ENCODE measurements around the gene ZFHX2. TPM values are rescaled to one million over a fixed set of nuclear protein-coding genes. Genes with fewer than 3 reads are reported as not detected.

The ZFHX2 gene
- total and polyA plus RNA-seq, 2 of the 4 experiments (the other 2 are of a cell fraction): 0.18 to 0.53 TPM

DNA sequence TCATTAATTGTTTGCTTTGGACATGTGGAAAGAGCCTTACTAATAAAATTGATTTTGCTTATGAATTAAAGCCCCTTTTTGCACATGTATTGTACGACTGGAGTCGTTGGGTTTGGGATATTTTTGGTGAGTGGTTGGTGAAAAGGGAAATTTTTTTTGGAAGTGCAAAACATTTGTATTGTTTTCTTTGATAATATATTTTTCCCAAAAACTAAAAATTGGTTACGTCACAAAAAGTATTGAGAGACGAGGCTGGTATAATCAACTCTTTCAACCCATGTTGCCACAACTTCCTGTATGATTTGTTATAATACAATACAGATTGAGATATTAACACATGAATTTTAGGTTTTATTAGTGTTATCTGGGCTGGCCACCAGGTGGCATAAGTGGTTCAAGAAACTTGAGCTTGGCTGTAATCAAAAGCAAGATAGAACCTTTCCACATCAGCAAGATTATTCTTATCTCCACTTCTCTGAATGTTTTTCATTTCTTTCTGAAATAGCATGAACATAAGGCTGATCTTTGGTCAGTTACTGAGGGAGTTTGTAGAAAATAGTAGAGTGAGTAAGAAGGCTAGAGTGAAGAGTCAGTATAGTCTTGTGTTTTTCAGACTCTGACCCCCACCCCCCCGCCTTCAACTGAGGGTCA is 73.3 kb downstream of the ZFHX2 start (continued):
- no peak for TF ChIP-seq MAZ (IDR thresholded peaks at IDR 0.05; ENCODE audit: borderline replicate concordance, low read depth, low read length)

DNA sequence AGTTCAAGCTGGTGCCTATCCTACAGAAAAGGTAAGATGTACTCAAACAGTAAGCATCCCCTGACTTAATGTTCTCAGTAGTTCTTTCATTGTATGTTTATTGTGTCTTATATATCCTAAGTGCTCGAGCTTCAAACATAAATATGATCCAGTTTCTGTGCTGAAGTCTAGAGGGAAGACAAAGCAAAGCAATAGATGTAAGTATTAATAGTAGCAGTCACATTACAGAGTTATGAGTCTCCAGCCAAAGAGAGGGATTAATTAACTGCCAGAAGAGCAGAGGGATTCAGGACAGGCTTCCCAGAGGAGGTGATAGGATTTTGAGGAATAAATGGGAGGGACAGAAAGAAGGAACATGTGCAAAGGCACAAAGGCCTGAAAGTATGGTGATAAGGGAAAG is 80.6 kb downstream of the ZFHX2 start:
- POLR2A ChIA-PET (ENCODE audit: unreplicated experiment): no interaction called here
- Histone ChIP-seq H2AK5ac (ENCODE audit: low read depth, low read length) (no peak overlapping the region), H4K91ac (ENCODE audit: insufficient read depth, low read depth, low read length) (no peak overlapping the region), H3K56ac (ENCODE audit: extremely low read depth, insufficient read depth, low read length) (no peak overlapping the region), H3K14ac (replicated peaks; ENCODE audit: low read depth, low read length) (no peak overlapping the region), H2BK120ac (ENCODE audit: low read depth, low read length) (no peak overlapping the region), H4K20me1 (ENCODE audit: insufficient read depth, low read length) (no peaks in the 10 kb centered on the region), H2AK9ac (replicated peaks; ENCODE audit: low read depth, low read length, poor library complexity) (no peak overlapping the region), H3K9me1 (ENCODE audit: insufficient read depth, low read length) (peaks cover 3% of the 10 kb centered on the region; the same call in 1 of the 2 replicates), H2BK15ac (ENCODE audit: low read depth, low read length) (no peak overlapping the region), H3K4me3 (ENCODE audit: insufficient read depth, low read depth, low read length) (no peak overlapping the region), H2AFZ (replicated peaks; ENCODE audit: low read length, poor library complexity) (no peak overlapping the region), H3K27ac (ENCODE audit: insufficient read depth, low read length) (no peak overlapping the region), H4K8ac (ENCODE audit: low read depth in 2 of 2, low read length in 2 of 2) (no peak overlapping the region), H3K9me3 (ENCODE audit: control insufficient read depth, insufficient read depth, low read length) (no peaks in the 10 kb centered on the region), H3K4ac (ENCODE audit: low read depth, low read length) (no peak overlapping the region), H3K27me3 (ENCODE audit: control insufficient read depth, insufficient read depth, low read length) (no peaks in the 10 kb centered on the region), H3K9ac (ENCODE audit: low read depth, low read length) (no peak overlapping the region), H2BK5ac (ENCODE audit: low read depth, low read length, poor library complexity, severe bottlenecking) (no peak overlapping the region), H2BK20ac (ENCODE audit: low read depth, low read length) (no peak overlapping the region), H3K4me2 (ENCODE audit: low read depth, low read length) (no peak overlapping the region), H3K18ac (ENCODE audit: low read depth, low read length) (no peak overlapping the region), H3K36me3 (ENCODE audit: control insufficient read depth, insufficient read depth, low read length) (peaks cover 12% of the 10 kb centered on the region), H3K23ac (ENCODE audit: low read depth, low read length) (no peak overlapping the region), H4K5ac (ENCODE audit: low read depth, low read length) (no peak overlapping the region), H3K4me1 (ENCODE audit: control insufficient read depth, insufficient read depth, low read length) (no peaks in the 10 kb centered on the region), H3K79me1 (ENCODE audit: low read depth in 1 of 2, low read length in 2 of 2) (peaks cover 12 to 19% of the 10 kb centered on the region in 2 experiments)
- dilution Hi-C loops (cut with HindIII; ENCODE audit: low sequenced_read_pairs, unreplicated experiment) (no loop called here), intact Hi-C loops (cut with micrococcal nuclease) (loop anchor here (10.0 kb wide), 1 partner anchor 464 kb away; no protein-coding TSS in a partner anchor), in situ Hi-C loops (cut with MboI; ENCODE audit: low sequenced_read_pairs) (no loop called here)
- CTCF ChIA-PET: no interaction called here
- BruUV-seq (replicated peaks): no TSS peak
- ATAC-seq (ENCODE audit: low read depth) (no peak), DNase-seq (no peak)
- no CpG with 5 or more reads among the region's 1 CpG for WGBS, 2 experiments (ENCODE audit: extremely low coverage in 2 of 2, insufficient read length in 1 of 2)
- TF ChIP-seq, protein P1, sequence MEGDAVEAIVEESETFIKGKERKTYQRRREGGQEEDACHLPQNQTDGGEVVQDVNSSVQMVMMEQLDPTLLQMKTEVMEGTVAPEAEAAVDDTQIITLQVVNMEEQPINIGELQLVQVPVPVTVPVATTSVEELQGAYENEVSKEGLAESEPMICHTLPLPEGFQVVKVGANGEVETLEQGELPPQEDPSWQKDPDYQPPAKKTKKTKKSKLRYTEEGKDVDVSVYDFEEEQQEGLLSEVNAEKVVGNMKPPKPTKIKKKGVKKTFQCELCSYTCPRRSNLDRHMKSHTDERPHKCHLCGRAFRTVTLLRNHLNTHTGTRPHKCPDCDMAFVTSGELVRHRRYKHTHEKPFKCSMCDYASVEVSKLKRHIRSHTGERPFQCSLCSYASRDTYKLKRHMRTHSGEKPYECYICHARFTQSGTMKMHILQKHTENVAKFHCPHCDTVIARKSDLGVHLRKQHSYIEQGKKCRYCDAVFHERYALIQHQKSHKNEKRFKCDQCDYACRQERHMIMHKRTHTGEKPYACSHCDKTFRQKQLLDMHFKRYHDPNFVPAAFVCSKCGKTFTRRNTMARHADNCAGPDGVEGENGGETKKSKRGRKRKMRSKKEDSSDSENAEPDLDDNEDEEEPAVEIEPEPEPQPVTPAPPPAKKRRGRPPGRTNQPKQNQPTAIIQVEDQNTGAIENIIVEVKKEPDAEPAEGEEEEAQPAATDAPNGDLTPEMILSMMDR (conservative IDR thresholded peaks at IDR 0.05; ENCODE audit: low read depth, low read length): no peak
- no peak for TF ChIP-seq MXI1 (IDR thresholded peaks at IDR 0.05; ENCODE audit: borderline replicate concordance, low read depth, low read length)
- TF ChIP-seq RAD21 (IDR thresholded peaks at IDR 0.05; ENCODE audit: low read length): no peak
- TF ChIP-seq CHD1 (IDR thresholded peaks at IDR 0.05; ENCODE audit: low read depth, low read length): no peak
- TF ChIP-seq SMC3 (IDR thresholded peaks at IDR 0.05; ENCODE audit: low read depth, low read length): no peak
- no peak for TF ChIP-seq MAZ (IDR thresholded peaks at IDR 0.05; ENCODE audit: borderline replicate concordance, low read depth, low read length)
- TF ChIP-seq, protein P2, sequence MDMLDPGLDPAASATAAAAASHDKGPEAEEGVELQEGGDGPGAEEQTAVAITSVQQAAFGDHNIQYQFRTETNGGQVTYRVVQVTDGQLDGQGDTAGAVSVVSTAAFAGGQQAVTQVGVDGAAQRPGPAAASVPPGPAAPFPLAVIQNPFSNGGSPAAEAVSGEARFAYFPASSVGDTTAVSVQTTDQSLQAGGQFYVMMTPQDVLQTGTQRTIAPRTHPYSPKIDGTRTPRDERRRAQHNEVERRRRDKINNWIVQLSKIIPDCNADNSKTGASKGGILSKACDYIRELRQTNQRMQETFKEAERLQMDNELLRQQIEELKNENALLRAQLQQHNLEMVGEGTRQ (IDR thresholded peaks at IDR 0.05; ENCODE audit: low read depth, low read length): no peak
- no peak for TF ChIP-seq MAFK (IDR thresholded peaks at IDR 0.05; ENCODE audit: low read depth, low read length)
- TF ChIP-seq RFX5 (IDR thresholded peaks at IDR 0.05; ENCODE audit: low read depth, low read length): no peak
- no peak for TF ChIP-seq POLR2A (IDR thresholded peaks at IDR 0.05; ENCODE audit: low read depth, low read length)
- TF ChIP-seq RCOR1 (IDR thresholded peaks at IDR 0.05; ENCODE audit: insufficient replicate concordance, low read length): no peak
- no peak for TF ChIP-seq CEBPB (IDR thresholded peaks at IDR 0.05; ENCODE audit: low read depth, low read length)
- TF ChIP-seq NFE2L2 (IDR thresholded peaks at IDR 0.05; ENCODE audit: low read depth, low read length): no peak
- no peak for TF ChIP-seq FOS (IDR thresholded peaks at IDR 0.05; ENCODE audit: low read depth, low read length)
